GM23338 (cell line): ENCODE measurements around the gene CAMTA1. TPM values are rescaled to one million over a fixed set of nuclear protein-coding genes. Genes with fewer than 3 reads are reported as not detected.

Experiments
- ATAC-seq: fragments of 200-7000 bp; cut with Tn5 transposase; 3 replicates; pipeline ENCODE4 v1.9.1; 2020
- DNase-seq: peaks from one replicate; pipeline ENCODE4 v3.0.0-alpha.2; 2015; ENCODE audit warnings: low spot score
- H2AFZ ChIP-seq: fragments of 200-600 bp; sonication (generic); 2 replicates; pipeline ENCODE4 v1.8.0; 2016; ENCODE audit warnings: antibody characterized with exemption, mild to moderate bottlenecking, moderate library complexity
- H3F3A ChIP-seq: fragments of 200-600 bp; sonication (generic); replicated peaks from 2 replicates; pipeline ENCODE4 v1.8.0; 2017; ENCODE audit warnings: antibody characterized with exemption, mixed run types, low read depth
- H3K27ac ChIP-seq: fragments of 200-600 bp; sonication (generic); 2 replicates; pipeline ENCODE4 v1.6.1; 2016; ENCODE audit warnings: low read depth
- H3K27me3 ChIP-seq: fragments of 200-600 bp; sonication (generic); 2 replicates; pipeline ENCODE4 v1.8.0; 2016; ENCODE audit warnings: mild to moderate bottlenecking, mixed run types, moderate library complexity; ENCODE audit not compliant: insufficient read depth
- H3K36me3 ChIP-seq: fragments of 200-600 bp; sonication (generic); 2 replicates; pipeline ENCODE4 v1.8.0; 2016; ENCODE audit warnings: mild to moderate bottlenecking; ENCODE audit not compliant: insufficient read depth
- H3K4me1 ChIP-seq: fragments of 200-600 bp; sonication (generic); 2 replicates; pipeline ENCODE4 v1.8.0; 2016; ENCODE audit warnings: mild to moderate bottlenecking, moderate library complexity; ENCODE audit not compliant: insufficient read depth
- H3K4me2 ChIP-seq: fragments of 200-600 bp; sonication (generic); 2 replicates; pipeline ENCODE4 v1.7.1; 2017; ENCODE audit warnings: mixed run types
- H3K4me3 ChIP-seq: fragments of 200-600 bp; sonication (generic); 2 replicates; pipeline ENCODE4 v1.6.1; 2016; ENCODE audit warnings: mixed run types
- H3K79me2 ChIP-seq: fragments of 200-600 bp; sonication (generic); replicated peaks from 2 replicates; pipeline ENCODE4 v1.8.0; 2017; ENCODE audit warnings: mild to moderate bottlenecking; ENCODE audit not compliant: insufficient read depth
- H3K9me2 ChIP-seq: fragments of 200-600 bp; sonication (generic); 2 replicates; pipeline ENCODE4 v1.8.0; 2017; ENCODE audit not compliant: insufficient read depth
- H4K20me1 ChIP-seq: fragments of 200-600 bp; sonication (generic); replicated peaks from 2 replicates; pipeline ENCODE4 v1.8.0; 2017; ENCODE audit warnings: mild to moderate bottlenecking; ENCODE audit not compliant: insufficient read depth
- H3K27ac Mint-ChIP-seq: 2 replicates; pipeline ENCODE4 v1.8.0; 2020; ENCODE audit warnings: inconsistent platforms, mild to moderate bottlenecking, moderate library complexity, mixed read lengths
- H3K27me3 Mint-ChIP-seq: 3 replicates; pipeline ENCODE4 v1.8.0; 2022; ENCODE audit warnings: low read depth, mild to moderate bottlenecking, moderate library complexity, mixed read lengths, inconsistent platforms; ENCODE audit not compliant: insufficient read depth, poor library complexity
- H3K36me3 Mint-ChIP-seq: 3 replicates; pipeline ENCODE4 v1.8.0; 2021; ENCODE audit warnings: low read depth, mild to moderate bottlenecking, inconsistent platforms, moderate library complexity, mixed read lengths
- H3K4me1 Mint-ChIP-seq: 3 replicates; pipeline ENCODE4 v1.8.0; 2020; ENCODE audit warnings: mild to moderate bottlenecking, inconsistent platforms, mixed read lengths
- H3K4me3 Mint-ChIP-seq: 3 replicates; pipeline ENCODE4 v1.8.0; 2021; ENCODE audit warnings: moderate library complexity, mild to moderate bottlenecking, inconsistent platforms, mixed read lengths
- H3K9me3 Mint-ChIP-seq: 3 replicates; pipeline ENCODE4 v1.8.0; 2020; ENCODE audit warnings: moderate library complexity, mild to moderate bottlenecking, inconsistent platforms, mixed read lengths
- CTCF ChIP-seq, 2 experiments: fragments of 200-600 bp in 1 of 2; sonication (generic) in 1 of 2; conservative IDR thresholded peaks; 2 replicates each; pipeline versions ENCODE4 v1.5.1 to v1.6.1; 2016 to 2017; ENCODE audit warnings: antibody characterized with exemption in 2 of 2, low read depth in 2 of 2, mild to moderate bottlenecking in 2 of 2, moderate library complexity in 1 of 2
- JUNB ChIP-seq: IDR thresholded peaks from one replicate; pipeline ENCODE4 v1.6.1; 2016; ENCODE audit warnings: antibody characterized with exemption; ENCODE audit not compliant: unreplicated experiment
- NANOG ChIP-seq: IDR thresholded peaks from 2 replicates; pipeline ENCODE4 v1.6.1; 2016; ENCODE audit warnings: antibody characterized with exemption, borderline replicate concordance
- REST ChIP-seq: IDR thresholded peaks from one replicate; pipeline ENCODE4 v1.6.1; 2018; ENCODE audit warnings: antibody characterized with exemption; ENCODE audit not compliant: unreplicated experiment
- ZNF114 ChIP-seq: fragments of 250-450 bp; sonication (Bioruptor Pico); IDR thresholded peaks from 2 replicates; pipeline ENCODE4 v1.5.0; 2020; ENCODE audit warnings: mild to moderate bottlenecking, moderate library complexity
- ZNF462 ChIP-seq: fragments of 250-450 bp; sonication (Bioruptor Pico); IDR thresholded peaks from 2 replicates; pipeline ENCODE4 v1.5.0; 2020; ENCODE audit warnings: mild to moderate bottlenecking, moderate library complexity
- polyA plus RNA-seq: library from polyadenylated mRNA; unstranded; fragments of >200 nt; fragmentation: Nextera tagmentation; extraction: Ambion mirVana; gene quantifications from 2 replicates; pipeline ENCODE4 v1.2.1, GENCODE V29; 2016
- total RNA-seq: library from RNA; depleted of rRNA; stranded (reverse); fragments of >200 nt; shearing (Covaris generic); gene quantifications from 2 replicates; pipeline ENCODE4 v1.2.3, GENCODE V29; 2014

The CAMTA1 gene
- total and polyA plus RNA-seq, 2 experiments from 2014 or later = 115 to 519 TPM

GRCh38 chr1:7422966-7423365, 637.7 kb downstream of the CAMTA1 start:
- ATAC-seq = no peak
- Histone ChIP-seq H3K27ac (no peak overlapping the region), H3K79me2 (no peaks in the 10 kb centered on the region), H3K36me3 (no peaks in the 10 kb centered on the region), H2AFZ (no peak overlapping the region), H4K20me1 (no peaks in the 10 kb centered on the region), H3K9me2 (no peaks in the 10 kb centered on the region), H3K27me3 (no peaks in the 10 kb centered on the region), H3K4me3 (no peak overlapping the region), H3K4me2 (no peak overlapping the region), H3K4me1 (0 out of 2 replicates have a peak, but pooled peaks cover 5% of the 10 kb centered on the region), H3F3A (no peaks in the 10 kb centered on the region)
- Mint-ChIP-seq H3K9me3 (peaks cover 26% of the 10 kb centered on the region), H3K4me3 (no peak overlapping the region), H3K36me3 (peaks cover 19% of the 10 kb centered on the region), H3K27ac (no peak overlapping the region), H3K27me3 (peaks cover 1% of the 10 kb centered on the region), H3K4me1 (peaks cover 7% of the 10 kb centered on the region)
- DNase-seq = no peak
- TF ChIP-seq REST = no peak
- no peak for TF ChIP-seq ZNF462 (CRISPR knock-in tag)
- no peak for TF ChIP-seq JUNB
- no peak for TF ChIP-seq NANOG
- no peak for TF ChIP-seq CTCF (conservative IDR thresholded peaks at IDR 0.05; ENCODE audit: low read depth in 2 of 2)
- TF ChIP-seq ZNF114 (CRISPR knock-in tag) = no peak
